Body of pancreas (tissue), 4 donors: ENCODE data around the gene HIVEP2. TPM values are rescaled to one million over a fixed set of nuclear protein-coding genes. Genes with fewer than 3 reads are reported as not detected.

Source experiments
- ATAC-seq: fragments of 150-250 bp; one replicate; pipeline ENCODE4 v1.9.1; 2016
- DNase-seq, 4 donors: peaks; one replicate each; pipeline ENCODE4 v3.0.0-alpha.2; 2019
- H3K27ac ChIP-seq, 4 donors: fragments of 200-600 bp; sonication (generic); 1 replicate in 3 of 4; 2 replicates in 1 of 4; pipeline versions ENCODE4 v1.5.1 to v1.6.1; 2016 to 2019; ENCODE audit warnings: mild to moderate bottlenecking in 1 of 4, mixed read lengths in 1 of 4, moderate library complexity in 1 of 4
- H3K27me3 ChIP-seq, 2 donors: fragments of 200-600 bp; sonication (generic); one replicate each; pipeline ENCODE4 v1.6.0; 2016; ENCODE audit warnings: mild to moderate bottlenecking in 1 of 2
- H3K36me3 ChIP-seq, 2 donors: fragments of 200-600 bp; sonication (generic); replicated peaks in 1 of 2; 2 replicates each; pipeline ENCODE4 v1.5.1; 2016; ENCODE audit warnings: low read depth in 2 of 2; ENCODE audit not compliant: insufficient read depth in 1 of 2
- H3K4me1 ChIP-seq: fragments of 200-600 bp; sonication (generic); one replicate; pipeline ENCODE4 v1.6.0; 2016
- H3K4me3 ChIP-seq, 2 donors: fragments of 200-600 bp; sonication (generic); 1 replicate in 1 of 2; 2 replicates in 1 of 2; pipeline ENCODE4 v1.5.1; 2016 to 2019
- H3K9me3 ChIP-seq, 3 donors: fragments of 200-600 bp; sonication (generic); 1 replicate in 2 of 3; 2 replicates in 1 of 3; pipeline ENCODE4 v1.5.1; 2016
- CTCF ChIP-seq, 7 experiments: fragments of 450-650 bp in 4 of 7; fragments of 200-600 bp in 3 of 7; sonication (generic) in 3 of 7; IDR thresholded peaks; one replicate each; pipeline ENCODE4 v1.5.1; 2016 to 2019; ENCODE audit warnings: antibody characterized with exemption in 7 of 7
- POLR2A ChIP-seq, 3 donors: fragments of 450-650 bp; IDR thresholded peaks; one replicate each; pipeline ENCODE4 v1.6.1; 2016; ENCODE audit warnings: antibody characterized with exemption in 3 of 3, mild to moderate bottlenecking in 2 of 3
- WGBS, 2 donors: methylation state at CpG; one replicate each; pipeline ENCODE4 v1.1.5; 2017; 5-methylcytosine and 5-hydroxymethylcytosine counted together
- intact Hi-C: fragments of 100-400 bp; cut with DNase I; formaldehyde crosslinking; loops from one replicate; pipeline ENCODE4 v1.15.1; 2023
- total RNA-seq, 2 donors: library from RNA; depleted of rRNA; stranded (reverse); fragments of >200 nt; gene quantifications; one replicate each; pipeline ENCODE4 v1.1.0, GENCODE V29; 2016

HIVEP2 gene
- total RNA-seq, 2 donors from 2014 or later: 11.2 to 16.5 TPM

- intact Hi-C loops: no loop called here
- DNase-seq (no peak), ATAC-seq (no peak)
- Histone ChIP-seq H3K36me3 (no peaks in the 10 kb centered on the region), H3K4me1 (no peaks in the 10 kb centered on the region), H3K4me3 (no peak overlapping the region), H3K27me3 (no peaks in the 10 kb centered on the region), H3K9me3 (no peaks in the 10 kb centered on the region), H3K27ac (no peak overlapping the region)
- WGBS, 2 donors: 69 to 73% methylated on average over 3 of the region's 3 CpGs
- TF ChIP-seq POLR2A (IDR thresholded peaks at IDR 0.05) (no peak), CTCF (IDR thresholded peaks at IDR 0.05) (no peak)
These were observed 238.8 kb downstream of the HIVEP2 start for GRCh38 chr6:142706210-142706609.

GRCh38 chr6:142705054-142705453 is 239.9 kb downstream of the HIVEP2 start:
- Histone ChIP-seq H3K9me3 (no peaks in the 10 kb centered on the region), H3K27me3 (no peaks in the 10 kb centered on the region), H3K27ac (no peak overlapping the region), H3K4me3 (no peak overlapping the region), H3K36me3 (no peaks in the 10 kb centered on the region), H3K4me1 (no peaks in the 10 kb centered on the region)
- WGBS, 2 donors: 58 to 66% methylated on average over 3 of the region's 3 CpGs
- ATAC-seq: no peak
- TF ChIP-seq CTCF (IDR thresholded peaks at IDR 0.05) (no peak), POLR2A (IDR thresholded peaks at IDR 0.05) (no peak)
- intact Hi-C loops: no loop called here
- DNase-seq: no peak

- Histone ChIP-seq H3K27me3 (no peaks in the 10 kb centered on the region), H3K9me3 (no peaks in the 10 kb centered on the region), H3K36me3 (no peaks in the 10 kb centered on the region), H3K4me3 (no peak overlapping the region), H3K27ac (peak overlapping the region in 1 of 4 donors; percentile 57), H3K4me1 (no peaks in the 10 kb centered on the region)
- 54 to 66% methylated on average over 9 to 12 of the region's 12 CpGs for WGBS, 2 donors
- ATAC-seq (no peak), DNase-seq (peak in 3 of 4 donors; percentile 13 to 69 (median 15))
- intact Hi-C loops: no loop called here
- TF ChIP-seq POLR2A (IDR thresholded peaks at IDR 0.05) (peak in 1 of 3 donors; percentile 33), CTCF (IDR thresholded peaks at IDR 0.05) (no peak)
These were observed 242.2 kb downstream of the HIVEP2 start for GRCh38 chr6:142702501-142703460.

Other genes starting within 250 kb of the HIVEP2 start
- gene AIG1, start 115.7 kb upstream of the HIVEP2 start, total RNA-seq: 10 to 100 TPM; 11.9 to 13.5 TPM